Measurements from ENCODE around the gene GAP43.

DNA sequence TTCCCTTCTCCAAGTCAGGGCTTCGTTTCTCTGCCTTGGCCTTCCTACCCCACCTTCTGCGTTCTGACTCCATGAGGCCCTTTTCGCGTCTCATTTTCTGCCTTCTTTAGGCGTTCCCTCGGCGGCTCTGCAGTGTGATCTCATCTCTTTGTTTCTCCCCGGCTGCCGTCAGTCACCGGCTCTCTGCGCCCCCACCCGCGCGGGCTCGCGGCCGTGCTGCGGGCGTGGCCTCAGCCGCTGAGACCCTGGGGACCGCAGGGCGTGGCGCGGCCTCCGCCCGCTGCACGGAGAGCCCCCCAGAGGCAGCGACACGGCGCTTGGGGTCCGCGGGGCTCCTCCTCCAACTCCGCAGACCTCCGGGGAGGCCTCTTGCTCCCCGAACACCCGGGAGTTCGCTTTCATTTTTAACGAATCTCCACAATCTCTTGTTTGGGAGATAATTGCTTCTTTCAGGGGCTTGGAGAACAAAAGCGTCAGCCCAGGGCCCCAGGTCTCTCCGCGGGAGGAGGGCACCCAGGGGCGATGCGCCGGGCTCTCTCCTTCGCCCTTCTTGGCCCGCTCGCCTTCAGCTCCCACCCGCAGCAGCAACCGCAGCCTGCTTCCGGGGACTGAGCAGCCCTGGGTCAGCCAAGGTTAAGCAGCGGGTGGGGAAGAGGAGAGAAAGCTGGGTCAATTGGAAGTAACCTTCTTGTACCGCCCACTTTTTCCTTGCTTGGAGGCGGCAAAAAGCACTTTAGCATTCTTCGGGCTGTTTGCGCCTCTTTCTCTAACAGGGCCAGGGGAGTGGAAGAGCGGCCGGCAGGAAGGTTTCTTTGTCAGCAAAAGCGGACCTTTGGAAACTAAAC is 35.2 kb downstream of the GAP43 start:
- TF ChIP-seq, protein P1, sequence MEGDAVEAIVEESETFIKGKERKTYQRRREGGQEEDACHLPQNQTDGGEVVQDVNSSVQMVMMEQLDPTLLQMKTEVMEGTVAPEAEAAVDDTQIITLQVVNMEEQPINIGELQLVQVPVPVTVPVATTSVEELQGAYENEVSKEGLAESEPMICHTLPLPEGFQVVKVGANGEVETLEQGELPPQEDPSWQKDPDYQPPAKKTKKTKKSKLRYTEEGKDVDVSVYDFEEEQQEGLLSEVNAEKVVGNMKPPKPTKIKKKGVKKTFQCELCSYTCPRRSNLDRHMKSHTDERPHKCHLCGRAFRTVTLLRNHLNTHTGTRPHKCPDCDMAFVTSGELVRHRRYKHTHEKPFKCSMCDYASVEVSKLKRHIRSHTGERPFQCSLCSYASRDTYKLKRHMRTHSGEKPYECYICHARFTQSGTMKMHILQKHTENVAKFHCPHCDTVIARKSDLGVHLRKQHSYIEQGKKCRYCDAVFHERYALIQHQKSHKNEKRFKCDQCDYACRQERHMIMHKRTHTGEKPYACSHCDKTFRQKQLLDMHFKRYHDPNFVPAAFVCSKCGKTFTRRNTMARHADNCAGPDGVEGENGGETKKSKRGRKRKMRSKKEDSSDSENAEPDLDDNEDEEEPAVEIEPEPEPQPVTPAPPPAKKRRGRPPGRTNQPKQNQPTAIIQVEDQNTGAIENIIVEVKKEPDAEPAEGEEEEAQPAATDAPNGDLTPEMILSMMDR (IDR thresholded peaks at IDR 0.05; ENCODE audit: insufficient read depth, low read length, poor library complexity, severe bottlenecking): no peak
- TF ChIP-seq EZH2phosphoT487 (conservative IDR thresholded peaks at IDR 0.05; ENCODE audit: low read length): no peak
